DOHH2 (cell line): ENCODE measurements around the gene PHACTR1.

ENCODE experiments used
- H3F3A ChIP-seq: fragments of 200-600 bp; sonication (generic), shearing (Covaris generic); 2 replicates; pipeline ENCODE4 v1.6.0; 2016; ENCODE audit warnings: antibody characterized with exemption, mild to moderate bottlenecking; ENCODE audit not compliant: control insufficient read depth, insufficient read depth
- H3K27ac ChIP-seq: fragments of 200-600 bp; sonication (generic); 2 replicates; pipeline ENCODE4 v1.5.1; 2014; ENCODE audit warnings: low read depth, mild to moderate bottlenecking, low read length, moderate library complexity
- H3K27me3 ChIP-seq: fragments of 200-600 bp; sonication (generic); 2 replicates; pipeline ENCODE4 v1.6.1; 2014; ENCODE audit warnings: mild to moderate bottlenecking, low read length, mixed read lengths; ENCODE audit not compliant: control insufficient read depth
- H3K36me3 ChIP-seq: fragments of 200-600 bp; sonication (generic); 2 replicates; pipeline ENCODE4 v1.6.1; 2014; ENCODE audit warnings: mild to moderate bottlenecking, low read length, moderate library complexity, mixed read lengths; ENCODE audit not compliant: control insufficient read depth
- H3K4me1 ChIP-seq: fragments of 200-600 bp; sonication (generic); 2 replicates; pipeline ENCODE4 v1.6.1; 2014; ENCODE audit warnings: mild to moderate bottlenecking, low read length, mixed read lengths; ENCODE audit not compliant: control insufficient read depth
- H3K4me2 ChIP-seq: fragments of 200-600 bp; sonication (generic); 2 replicates; pipeline ENCODE4 v1.6.0; 2014; ENCODE audit warnings: mild to moderate bottlenecking, low read length, moderate library complexity
- H3K4me3 ChIP-seq: fragments of 200-600 bp; sonication (generic); 2 replicates; pipeline ENCODE4 v1.5.1; 2014; ENCODE audit warnings: mild to moderate bottlenecking, low read length, mixed read lengths
- H3K79me2 ChIP-seq: fragments of 200-600 bp; sonication (generic); 2 replicates; pipeline ENCODE4 v1.6.1; 2014; ENCODE audit warnings: mild to moderate bottlenecking, low read length, mixed read lengths; ENCODE audit not compliant: control insufficient read depth
- H3K9me2 ChIP-seq: fragments of 200-600 bp; sonication (generic); replicated peaks from 2 replicates; pipeline ENCODE4 v1.6.1; 2014; ENCODE audit warnings: mild to moderate bottlenecking, low read length, mixed read lengths; ENCODE audit not compliant: control insufficient read depth
- H3K9me3 ChIP-seq: fragments of 200-600 bp; sonication (generic); 2 replicates; pipeline ENCODE4 v1.6.1; 2014; ENCODE audit warnings: antibody characterized with exemption, low read length, mixed read lengths; ENCODE audit not compliant: control insufficient read depth, insufficient read depth
- H4K20me1 ChIP-seq: fragments of 200-600 bp; sonication (generic); 2 replicates; pipeline ENCODE4 v1.6.0; 2014; ENCODE audit warnings: low read depth, mild to moderate bottlenecking, antibody characterized with exemption, low read length, moderate library complexity; ENCODE audit not compliant: control insufficient read depth, insufficient read depth
- CTCF ChIP-seq: fragments of 200-600 bp; sonication (generic); IDR thresholded peaks from one replicate; pipeline ENCODE4 v1.5.1; 2014; ENCODE audit warnings: antibody characterized with exemption, mild to moderate bottlenecking, low read depth, low read length; ENCODE audit not compliant: poor library complexity, severe bottlenecking
- EZH2phosphoT487 ChIP-seq: fragments of 200-600 bp; sonication (generic); IDR thresholded peaks from 2 replicates; pipeline ENCODE4 v1.6.1; 2017; ENCODE audit warnings: borderline replicate concordance, mild to moderate bottlenecking, antibody characterized with exemption, low read length, moderate library complexity, mixed read lengths

The PHACTR1 gene

GRCh38 chr6:12815884-12816600 lies 99.5 kb downstream of the PHACTR1 start:
- Histone ChIP-seq H3K27me3 (no peaks in the 10 kb centered on the region), H3K9me2 (no peaks in the 10 kb centered on the region), H3K4me3 (no peak overlapping the region), H3K36me3 (no peaks in the 10 kb centered on the region), H3K9me3 (no peaks in the 10 kb centered on the region), H3K4me2 (no peak overlapping the region), H3K27ac (no peak overlapping the region), H3K4me1 (no peaks in the 10 kb centered on the region), H3F3A (no peaks in the 10 kb centered on the region), H3K79me2 (no peaks in the 10 kb centered on the region), H4K20me1 (no peaks in the 10 kb centered on the region)
- no peak for TF ChIP-seq EZH2phosphoT487
- no peak for TF ChIP-seq CTCF

GRCh38 chr6:12818324-12818723 lies 101.8 kb downstream of the PHACTR1 start:
- no peak overlapping the region for H3K4me3 ChIP-seq
- no peaks in the 10 kb centered on the region for H3K9me2 ChIP-seq
- no peaks in the 10 kb centered on the region for H3K27me3 ChIP-seq
- no peak overlapping the region for H3K27ac ChIP-seq
- H4K20me1 ChIP-seq = no peaks in the 10 kb centered on the region
- H3K9me3 ChIP-seq = no peaks in the 10 kb centered on the region
- no peaks in the 10 kb centered on the region for H3K79me2 ChIP-seq
- TF ChIP-seq CTCF = no peak
- no peak for TF ChIP-seq EZH2phosphoT487
- no peak overlapping the region for H3K4me2 ChIP-seq
- no peaks in the 10 kb centered on the region for H3K4me1 ChIP-seq
- no peaks in the 10 kb centered on the region for H3F3A ChIP-seq
- H3K36me3 ChIP-seq = no peaks in the 10 kb centered on the region

DNA sequence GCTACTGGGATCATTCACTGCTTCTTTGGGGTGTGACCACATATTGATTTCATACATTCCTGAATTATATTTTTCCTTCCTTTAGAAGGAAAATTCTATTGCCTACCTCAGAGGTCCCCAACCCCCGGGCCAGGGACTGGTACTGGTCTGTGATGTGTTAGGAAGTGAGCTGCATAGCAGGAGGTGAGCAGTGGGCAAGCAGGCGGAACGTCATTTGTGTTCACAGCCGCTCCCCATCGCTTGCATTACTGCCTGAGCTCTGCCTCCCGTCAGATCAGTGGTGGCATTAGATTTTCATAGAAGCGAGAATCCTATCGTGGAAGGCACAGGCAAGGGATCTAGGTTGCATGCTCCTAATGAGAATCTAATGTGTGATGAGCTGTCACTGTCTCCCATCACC lies 107.3 kb downstream of the PHACTR1 start:
- Histone ChIP-seq H3K4me1 (no peaks in the 10 kb centered on the region), H3K36me3 (no peaks in the 10 kb centered on the region), H3K9me2 (no peaks in the 10 kb centered on the region), H3F3A (no peaks in the 10 kb centered on the region), H3K4me3 (no peak overlapping the region), H3K79me2 (no peaks in the 10 kb centered on the region), H3K27me3 (no peaks in the 10 kb centered on the region), H4K20me1 (no peaks in the 10 kb centered on the region), H3K27ac (no peak overlapping the region), H3K9me3 (no peaks in the 10 kb centered on the region), H3K4me2 (no peak overlapping the region)
- no peak for TF ChIP-seq EZH2phosphoT487
- no peak for TF ChIP-seq CTCF
